ENCODE data around the gene CHMP4B.

Gene CHMP4B

GRCh38 chr20:33769043-33769442 lies 42.1 kb upstream of the CHMP4B start:
- DNase-seq (ENCODE audit: low spot score), result no peak
- TF ChIP-seq CTCF (IDR thresholded peaks at IDR 0.05), result no peak
- H3K4me3 ChIP-seq, result no peak overlapping the region
- no peak overlapping the region for H3K27ac ChIP-seq

DNA sequence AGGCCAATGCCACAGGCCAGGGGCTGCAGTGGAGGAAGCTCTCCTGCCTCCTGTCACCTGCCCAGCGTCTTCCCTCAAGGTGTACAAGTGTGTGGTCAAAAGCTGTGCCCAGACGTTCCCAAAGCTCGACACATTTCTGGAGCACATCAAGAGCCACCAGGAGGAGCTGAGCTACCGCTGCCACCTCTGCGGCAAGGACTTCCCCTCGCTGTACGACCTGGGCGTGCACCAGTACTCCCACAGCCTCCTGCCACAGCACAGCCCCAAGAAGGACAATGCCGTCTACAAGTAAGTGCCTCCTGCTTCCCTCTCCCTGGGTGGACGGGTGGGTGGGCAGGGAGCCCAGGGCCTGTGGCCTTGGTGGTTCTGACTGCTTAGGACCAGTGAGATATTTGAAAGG lies 41.1 kb upstream of the CHMP4B start:
- Histone ChIP-seq H3K27ac (no peak overlapping the region), H3K4me3 (no peak overlapping the region)
- no peak for TF ChIP-seq CTCF (IDR thresholded peaks at IDR 0.05)
- no peak for DNase-seq (ENCODE audit: low spot score)

DNA sequence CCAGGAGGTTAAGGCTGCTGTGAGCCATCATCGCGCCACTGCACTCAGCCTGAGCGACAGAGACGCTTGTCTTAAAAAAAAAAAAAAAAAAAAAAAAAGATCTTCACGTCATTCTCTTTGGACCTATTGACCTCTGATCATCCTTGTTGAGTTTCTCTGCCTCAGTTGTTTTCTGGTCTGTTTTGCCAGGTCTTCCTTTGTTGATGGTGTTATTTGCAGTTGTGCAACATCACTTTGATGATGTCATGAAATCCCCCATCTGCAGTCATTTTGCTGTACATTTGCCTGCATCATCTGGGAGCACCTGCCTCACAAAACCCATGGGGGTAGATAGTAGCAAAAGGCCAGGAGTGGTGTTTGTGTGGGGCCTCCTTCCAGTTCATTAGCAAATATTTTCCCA lies 39.2 kb upstream of the CHMP4B start:
- no peak for DNase-seq (ENCODE audit: low spot score)
- TF ChIP-seq CTCF (IDR thresholded peaks at IDR 0.05), result no peak
- no peak overlapping the region for H3K27ac ChIP-seq

DNA sequence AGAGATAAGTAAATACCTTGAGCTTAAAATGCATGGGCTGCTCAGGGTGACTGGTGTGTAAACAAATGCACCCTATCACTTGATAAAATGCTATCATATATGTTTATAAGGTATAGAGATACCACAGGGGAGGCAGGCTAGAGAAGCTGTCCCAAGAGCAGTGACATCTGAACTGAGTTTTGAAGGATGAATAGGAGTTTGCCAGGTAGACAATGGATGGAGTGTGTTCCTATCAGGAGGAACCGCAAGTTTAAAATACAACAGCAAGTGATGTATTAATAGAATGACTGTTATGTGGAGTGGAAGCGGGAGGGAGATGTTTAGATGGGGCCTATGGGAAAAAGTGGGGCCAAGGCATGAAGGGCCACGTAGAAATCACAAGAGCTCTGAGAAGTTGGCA lies 38.7 kb upstream of the CHMP4B start:
- TF ChIP-seq CTCF (IDR thresholded peaks at IDR 0.05), result no peak
- Histone ChIP-seq H3K27ac (no peak overlapping the region), H3K4me3 (no peak overlapping the region)
- no peak for DNase-seq (ENCODE audit: low spot score)

More for the DNA sequence above, 39.2 kb upstream of the CHMP4B start:
- no peak overlapping the region for H3K4me3 ChIP-seq

GRCh38 chr20:33773412-33774089 lies 37.6 kb upstream of the CHMP4B start:
- H3K27ac ChIP-seq, result no peak overlapping the region
- no peak for DNase-seq (ENCODE audit: low spot score)
- no peak overlapping the region for H3K4me3 ChIP-seq
- TF ChIP-seq CTCF (IDR thresholded peaks at IDR 0.05), result no peak

DNA sequence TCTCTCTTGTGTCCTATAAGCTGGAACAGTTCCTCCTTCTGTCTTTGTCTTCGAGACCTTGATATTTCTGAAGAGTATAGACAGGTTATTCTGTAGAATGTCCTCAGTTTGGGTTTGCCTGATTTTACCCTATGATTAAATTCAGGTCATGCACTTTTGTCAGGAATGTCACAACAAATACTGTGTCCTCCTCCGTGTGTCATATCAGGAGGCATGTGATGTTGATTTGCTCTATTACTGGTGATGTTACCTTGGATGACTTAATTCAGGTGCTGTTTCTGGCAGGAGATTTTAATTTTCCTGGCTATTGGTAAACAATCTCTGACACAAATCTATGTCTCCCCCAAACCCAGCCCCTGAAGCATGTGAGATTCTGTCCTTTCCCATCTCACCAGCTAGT lies 33.3 kb upstream of the CHMP4B start:
- DNase-seq (ENCODE audit: low spot score), result no peak
- H3K4me3 ChIP-seq, result no peak overlapping the region
- no peak overlapping the region for H3K27ac ChIP-seq
- TF ChIP-seq CTCF (IDR thresholded peaks at IDR 0.05), result no peak

GRCh38 chr20:33781133-33781532 lies 30.0 kb upstream of the CHMP4B start:
- Histone ChIP-seq H3K4me3 (no peak overlapping the region), H3K27ac (no peak overlapping the region)
- no peak for TF ChIP-seq CTCF (IDR thresholded peaks at IDR 0.05)
- no peak for DNase-seq (ENCODE audit: low spot score)
